ENCODE measurements around the gene EEIG1. TPM values are rescaled to one million over a fixed set of nuclear protein-coding genes. Genes with fewer than 3 reads are reported as not detected.

EEIG1 gene
- total and polyA plus RNA-seq, 2 of the 4 experiments (the other 2 are of a cell fraction): 1.1 to 23.2 TPM

GRCh38 chr9:128021098-128021497 lies 40.3 kb upstream of the EEIG1 start:
- TF ChIP-seq CHD1 (IDR thresholded peaks at IDR 0.05; ENCODE audit: low read depth, low read length): no peak
- TF ChIP-seq CEBPB (IDR thresholded peaks at IDR 0.05; ENCODE audit: low read depth, low read length): no peak
- no peak for TF ChIP-seq ELK1 (IDR thresholded peaks at IDR 0.05; ENCODE audit: borderline replicate concordance, low read depth, low read length)
- TF ChIP-seq SMC3 (IDR thresholded peaks at IDR 0.05; ENCODE audit: low read depth, low read length): no peak
- no peak for TF ChIP-seq RAD21 (IDR thresholded peaks at IDR 0.05; ENCODE audit: low read length)
- no peak for TF ChIP-seq RFX5 (IDR thresholded peaks at IDR 0.05; ENCODE audit: low read depth, low read length)
- TF ChIP-seq POLR2A (IDR thresholded peaks at IDR 0.05; ENCODE audit: low read depth, low read length): no peak
- TF ChIP-seq MAFK (IDR thresholded peaks at IDR 0.05; ENCODE audit: low read depth, low read length): no peak
- no peak for TF ChIP-seq RCOR1 (IDR thresholded peaks at IDR 0.05; ENCODE audit: insufficient replicate concordance, low read length)
- no peak for TF ChIP-seq MAZ (IDR thresholded peaks at IDR 0.05; ENCODE audit: borderline replicate concordance, low read depth, low read length)
- Histone ChIP-seq H2AK9ac (replicated peaks; ENCODE audit: low read depth, low read length, poor library complexity) (no peak overlapping the region), H3K27me3 (ENCODE audit: control insufficient read depth, insufficient read depth, low read length) (peaks cover 2% of the 10 kb centered on the region; the same call in 1 of the 2 replicates), H3K4ac (ENCODE audit: low read depth, low read length) (no peak overlapping the region), H2BK20ac (ENCODE audit: low read depth, low read length) (no peak overlapping the region), H4K8ac (ENCODE audit: low read depth in 2 of 2, low read length in 2 of 2) (no peak overlapping the region), H2AK5ac (ENCODE audit: low read depth, low read length) (no peak overlapping the region), H3K79me1 (ENCODE audit: low read depth in 1 of 2, low read length in 2 of 2) (no peaks in the 10 kb centered on the region), H3K36me3 (ENCODE audit: control insufficient read depth, insufficient read depth, low read length) (no peaks in the 10 kb centered on the region), H3K23ac (ENCODE audit: low read depth, low read length) (no peak overlapping the region), H3K56ac (ENCODE audit: extremely low read depth, insufficient read depth, low read length) (no peak overlapping the region), H3K9me3 (ENCODE audit: control insufficient read depth, insufficient read depth, low read length) (no peaks in the 10 kb centered on the region), H2BK15ac (ENCODE audit: low read depth, low read length) (no peak overlapping the region), H2BK5ac (ENCODE audit: low read depth, low read length, poor library complexity, severe bottlenecking) (no peak overlapping the region), H3K27ac (ENCODE audit: insufficient read depth, low read length) (no peak overlapping the region), H3K4me1 (ENCODE audit: control insufficient read depth, insufficient read depth, low read length) (no peaks in the 10 kb centered on the region), H3K4me3 (ENCODE audit: insufficient read depth, low read depth, low read length) (no peak overlapping the region), H3K4me2 (ENCODE audit: low read depth, low read length) (no peak overlapping the region), H4K91ac (ENCODE audit: insufficient read depth, low read depth, low read length) (no peak overlapping the region), H3K18ac (ENCODE audit: low read depth, low read length) (no peak overlapping the region), H2AFZ (replicated peaks; ENCODE audit: low read length, poor library complexity) (no peak overlapping the region), H4K20me1 (ENCODE audit: insufficient read depth, low read length) (no peaks in the 10 kb centered on the region), H4K5ac (ENCODE audit: low read depth, low read length) (no peak overlapping the region), H2BK120ac (ENCODE audit: low read depth, low read length) (no peak overlapping the region), H3K9ac (ENCODE audit: low read depth, low read length) (no peak overlapping the region), H3K14ac (replicated peaks; ENCODE audit: low read depth, low read length) (no peak overlapping the region), H3K9me1 (ENCODE audit: insufficient read depth, low read length) (0 out of 2 replicates have a peak, but pooled peaks cover 2% of the 10 kb centered on the region)
- WGBS, 2 experiments (ENCODE audit: extremely low coverage in 2 of 2, insufficient read length in 1 of 2): 100% methylated on average over 1 of the region's 1 CpG; no CpG with 5 or more reads in 1 of the 2 experiments
- dilution Hi-C loops (cut with HindIII; ENCODE audit: low sequenced_read_pairs, unreplicated experiment): no loop called here
- in situ Hi-C loops (cut with MboI; ENCODE audit: low sequenced_read_pairs): no loop called here
- no peak for DNase-seq
- ATAC-seq (ENCODE audit: low read depth): no peak
- ChIA-PET POLR2A (ENCODE audit: unreplicated experiment) (no interaction called here), CTCF (no interaction called here)
- BruUV-seq (replicated peaks): no TSS peak
- intact Hi-C loops (cut with micrococcal nuclease): no loop called here
